Bronchial epithelial cell (primary cell): ENCODE results near the gene OR52E8. TPM values are rescaled to one million over a fixed set of nuclear protein-coding genes. Genes with fewer than 3 reads are reported as not detected.

ENCODE experiments used
- DNase-seq: peaks from one replicate; pipeline ENCODE4 v3.0.0-alpha.2; 2010; ENCODE audit warnings: low read depth
- FAIRE-seq: peaks from 2 replicates; lab custom pipeline; 2011; peaks lifted over from hg19 to GRCh38; lab: Jason Lieb, UNC
- H3K27me3 ChIP-seq: 2 replicates; pipeline ENCODE4 v1.5.1; 2011; ENCODE audit warnings: low read length; ENCODE audit not compliant: control insufficient read depth, insufficient read depth
- H3K36me3 ChIP-seq: 2 replicates; pipeline ENCODE4 v1.5.1; 2011; ENCODE audit warnings: low read length; ENCODE audit not compliant: control insufficient read depth, insufficient read depth
- H3K4me3 ChIP-seq: 2 replicates; pipeline ENCODE4 v1.5.1; 2011; ENCODE audit warnings: mild to moderate bottlenecking, low read depth, low read length, control low read depth
- total RNA-seq: library from RNA; depleted of rRNA; stranded (reverse); fragments of >200 nt; gene quantifications from 2 replicates; pipeline ENCODE4 v1.2.1, GENCODE V29; 2014
- TF ChIP-seq, protein P1 (sequence below): IDR thresholded peaks from 2 replicates; pipeline ENCODE4 v1.5.1; 2011; ENCODE audit warnings: mild to moderate bottlenecking, moderate library complexity, low read length, control low read depth, inconsistent platforms; ENCODE audit not compliant: insufficient read depth, severe bottlenecking

The OR52E8 gene
- total RNA-seq, 1 donor from 2014 or later, result not detected

DNA sequence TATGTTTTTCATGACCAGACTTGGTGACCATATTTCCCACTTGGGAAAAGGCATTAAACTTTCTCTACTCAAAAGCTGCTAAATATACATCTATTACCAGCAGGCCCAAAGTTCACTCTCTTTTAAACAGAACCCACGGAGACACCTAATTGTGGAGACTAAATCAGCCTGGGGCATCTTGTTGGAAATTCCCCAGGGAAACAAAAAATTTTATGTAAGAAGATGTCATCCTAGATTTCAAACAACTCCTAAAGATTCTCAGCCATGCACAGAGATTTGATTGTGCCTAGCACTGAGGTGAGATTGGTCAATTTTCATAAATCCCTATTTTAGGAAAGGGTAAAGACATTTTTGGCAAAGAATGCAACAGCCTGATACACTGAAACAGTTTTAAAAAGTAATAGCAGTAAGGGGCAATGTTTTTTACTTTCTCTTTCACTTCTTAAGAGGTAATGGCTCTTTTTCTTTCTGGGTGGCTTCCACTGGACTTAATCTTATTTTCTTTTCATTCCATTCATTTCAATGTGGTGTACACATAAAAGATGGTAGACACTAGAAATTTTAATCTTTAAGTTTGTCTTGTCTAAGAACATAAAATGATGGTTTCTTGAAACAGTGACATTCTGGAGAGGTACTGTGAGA lies 39.1 kb downstream of the OR52E8 start:
- TF ChIP-seq, protein P1, sequence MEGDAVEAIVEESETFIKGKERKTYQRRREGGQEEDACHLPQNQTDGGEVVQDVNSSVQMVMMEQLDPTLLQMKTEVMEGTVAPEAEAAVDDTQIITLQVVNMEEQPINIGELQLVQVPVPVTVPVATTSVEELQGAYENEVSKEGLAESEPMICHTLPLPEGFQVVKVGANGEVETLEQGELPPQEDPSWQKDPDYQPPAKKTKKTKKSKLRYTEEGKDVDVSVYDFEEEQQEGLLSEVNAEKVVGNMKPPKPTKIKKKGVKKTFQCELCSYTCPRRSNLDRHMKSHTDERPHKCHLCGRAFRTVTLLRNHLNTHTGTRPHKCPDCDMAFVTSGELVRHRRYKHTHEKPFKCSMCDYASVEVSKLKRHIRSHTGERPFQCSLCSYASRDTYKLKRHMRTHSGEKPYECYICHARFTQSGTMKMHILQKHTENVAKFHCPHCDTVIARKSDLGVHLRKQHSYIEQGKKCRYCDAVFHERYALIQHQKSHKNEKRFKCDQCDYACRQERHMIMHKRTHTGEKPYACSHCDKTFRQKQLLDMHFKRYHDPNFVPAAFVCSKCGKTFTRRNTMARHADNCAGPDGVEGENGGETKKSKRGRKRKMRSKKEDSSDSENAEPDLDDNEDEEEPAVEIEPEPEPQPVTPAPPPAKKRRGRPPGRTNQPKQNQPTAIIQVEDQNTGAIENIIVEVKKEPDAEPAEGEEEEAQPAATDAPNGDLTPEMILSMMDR, result no peak
- DNase-seq (no peak), FAIRE-seq (no peak)
- Histone ChIP-seq H3K4me3 (no peak overlapping the region), H3K36me3 (no peaks in the 10 kb centered on the region), H3K27me3 (no peaks in the 10 kb centered on the region)

DNA sequence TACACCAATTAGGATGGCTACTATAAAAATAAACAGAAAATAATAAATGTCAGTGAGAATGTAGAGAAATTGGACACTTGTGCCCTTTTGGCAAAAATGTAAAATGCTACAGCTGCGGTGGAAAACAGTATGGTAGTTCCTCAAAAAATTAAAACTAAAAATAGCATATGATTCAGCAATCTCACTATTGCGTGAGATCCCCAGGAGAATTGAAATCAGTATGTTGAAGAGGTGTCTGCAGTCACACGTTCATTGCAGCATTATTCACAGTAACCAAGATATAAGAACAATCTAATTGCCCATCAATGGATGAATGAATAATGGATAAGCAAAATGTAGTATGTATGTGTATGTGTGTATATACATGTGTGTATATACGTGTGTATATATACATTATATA lies 42.0 kb downstream of the OR52E8 start:
- DNase-seq (no peak), FAIRE-seq (no peak)
- Histone ChIP-seq H3K36me3 (no peaks in the 10 kb centered on the region), H3K27me3 (no peaks in the 10 kb centered on the region), H3K4me3 (no peak overlapping the region)
- TF ChIP-seq, protein P1, result no peak

DNA sequence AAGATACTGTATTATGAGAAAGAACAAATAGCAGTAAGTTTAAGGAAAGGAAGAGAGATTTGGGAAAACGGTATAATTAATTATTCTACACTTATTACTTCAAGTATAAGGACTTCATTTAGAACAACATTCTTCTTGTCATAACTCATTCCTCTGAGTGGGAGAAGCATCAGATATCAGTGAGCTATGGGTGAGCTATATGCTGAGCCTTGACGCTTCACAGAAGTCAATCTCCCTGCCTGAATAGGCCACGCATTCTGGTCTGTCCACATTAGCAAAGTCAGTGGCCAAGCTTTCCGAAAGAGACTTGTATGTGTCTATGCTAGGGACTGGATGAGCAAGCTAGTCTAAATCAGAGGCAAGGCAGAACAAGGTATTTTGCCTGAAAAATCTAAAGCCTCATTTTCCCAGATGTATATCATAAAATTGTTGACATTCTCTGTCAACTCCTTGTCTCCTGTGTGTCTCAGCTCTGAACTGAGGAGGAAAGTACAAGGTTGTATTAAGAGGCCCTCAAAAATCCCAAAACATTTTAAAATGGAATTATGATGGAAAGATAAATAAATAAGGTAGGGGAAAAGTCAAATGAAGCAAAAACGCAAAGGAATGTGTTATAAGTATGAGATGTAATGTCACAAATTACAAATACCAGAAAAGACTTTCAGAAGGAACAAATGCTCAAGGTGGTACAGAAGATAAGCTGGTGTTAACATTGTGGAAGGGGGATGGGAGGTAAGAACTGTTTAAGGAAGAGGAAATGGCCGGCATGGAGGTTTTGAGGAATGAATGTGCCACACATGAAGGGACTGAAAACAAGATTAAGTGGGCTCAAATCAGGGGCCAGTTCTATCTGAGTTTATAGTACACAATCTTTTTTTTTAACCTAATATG lies 47.3 kb downstream of the OR52E8 start:
- Histone ChIP-seq H3K27me3 (no peaks in the 10 kb centered on the region), H3K36me3 (no peaks in the 10 kb centered on the region), H3K4me3 (no peak overlapping the region)
- DNase-seq (no peak), FAIRE-seq (no peak)
- TF ChIP-seq, protein P1, result no peak

DNA sequence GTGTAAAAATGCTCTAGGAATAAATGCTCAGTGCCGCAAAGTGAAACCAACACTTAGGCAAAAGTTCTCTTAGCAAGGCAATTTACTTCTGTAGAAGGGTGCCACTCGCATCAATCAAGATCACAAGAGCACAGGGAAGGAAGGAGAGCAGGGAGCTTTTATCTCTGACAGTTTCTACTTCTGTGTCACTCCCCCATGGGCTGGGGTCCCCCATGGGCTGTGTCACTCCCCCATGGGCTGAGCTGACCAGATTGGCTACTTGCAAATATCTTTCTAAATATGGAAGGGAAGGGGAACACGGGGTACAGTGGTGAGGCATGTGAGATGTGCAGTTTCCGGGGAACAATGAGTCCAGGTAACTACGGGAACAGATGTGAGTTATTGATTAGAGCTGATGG lies 48.4 kb downstream of the OR52E8 start:
- Histone ChIP-seq H3K27me3 (no peaks in the 10 kb centered on the region), H3K4me3 (peak overlapping the region; percentile 30), H3K36me3 (no peaks in the 10 kb centered on the region)
- FAIRE-seq (no peak), DNase-seq (no peak)
- TF ChIP-seq, protein P1, result no peak

DNA sequence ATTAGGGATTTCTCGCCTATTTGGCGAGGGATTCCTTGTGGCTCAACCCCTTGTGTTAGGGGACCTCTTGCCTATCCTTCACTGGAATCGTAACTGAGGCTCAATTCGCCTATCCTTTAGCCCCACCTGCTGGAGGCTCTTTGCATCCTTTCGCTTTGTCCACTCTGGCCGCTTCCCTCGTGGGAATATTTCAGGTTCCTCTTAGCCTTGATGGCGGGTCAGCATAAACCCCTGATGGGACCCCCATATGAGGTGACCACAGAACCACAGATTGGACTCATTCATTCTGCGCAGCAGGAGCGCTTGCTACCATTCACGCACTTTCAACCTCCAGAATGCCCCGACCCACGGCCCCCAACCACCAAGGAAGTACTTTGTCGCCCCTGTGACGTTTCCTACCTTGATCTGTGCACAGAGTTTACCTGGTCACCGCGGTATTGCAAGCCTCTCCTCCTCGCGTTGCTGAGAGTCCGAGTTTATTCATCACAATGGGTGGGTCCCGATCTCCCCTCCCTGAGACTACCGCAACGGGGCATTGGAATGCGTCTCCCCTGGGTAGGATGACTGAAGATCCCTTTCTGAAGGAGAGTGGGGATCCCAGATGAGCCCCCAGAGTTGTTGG lies 48.9 kb downstream of the OR52E8 start, which contains the start of gene OR52N2:
Gene OR52N2, plus strand, starts transcription at position 425 of the 622 bp plus-strand sequence. CDS start 11,412 bp downstream, outside the sequence.
- Histone ChIP-seq H3K27me3 (no peaks in the 10 kb centered on the region), H3K36me3 (no peaks in the 10 kb centered on the region), H3K4me3 (peak within 1 kb of the TSS; percentile 30)
- TF ChIP-seq, protein P1, result peak; percentile 89
- FAIRE-seq (peak; percentile 47), DNase-seq (peak; percentile 50)
